HL-60 (cell line): ENCODE measurements around the gene SYT11.

ENCODE experiments used
- GABPA ChIP-seq: IDR thresholded peaks from 2 replicates; pipeline ENCODE4 v1.6.1; 2012; ENCODE audit warnings: low read depth
- POLR2AphosphoS5 ChIP-seq: IDR thresholded peaks from 2 replicates; pipeline ENCODE4 v1.6.1; 2012; ENCODE audit warnings: low read depth
- REST ChIP-seq: IDR thresholded peaks from 2 replicates; pipeline ENCODE4 v1.6.1; 2012; ENCODE audit warnings: low read depth; ENCODE audit not compliant: insufficient replicate concordance
- SPI1 ChIP-seq: IDR thresholded peaks from 2 replicates; pipeline ENCODE4 v1.6.1; 2012; ENCODE audit warnings: low read depth, mild to moderate bottlenecking, borderline replicate concordance
- TF ChIP-seq, protein P1 (sequence below): IDR thresholded peaks from one replicate; pipeline ENCODE4 v1.5.1; 2011; ENCODE audit warnings: low read length, control low read depth, inconsistent platforms; ENCODE audit not compliant: insufficient read depth

GRCh38 chr1:155932081-155932480 lies 72.7 kb downstream of the SYT11 start:
- TF ChIP-seq, protein P1, sequence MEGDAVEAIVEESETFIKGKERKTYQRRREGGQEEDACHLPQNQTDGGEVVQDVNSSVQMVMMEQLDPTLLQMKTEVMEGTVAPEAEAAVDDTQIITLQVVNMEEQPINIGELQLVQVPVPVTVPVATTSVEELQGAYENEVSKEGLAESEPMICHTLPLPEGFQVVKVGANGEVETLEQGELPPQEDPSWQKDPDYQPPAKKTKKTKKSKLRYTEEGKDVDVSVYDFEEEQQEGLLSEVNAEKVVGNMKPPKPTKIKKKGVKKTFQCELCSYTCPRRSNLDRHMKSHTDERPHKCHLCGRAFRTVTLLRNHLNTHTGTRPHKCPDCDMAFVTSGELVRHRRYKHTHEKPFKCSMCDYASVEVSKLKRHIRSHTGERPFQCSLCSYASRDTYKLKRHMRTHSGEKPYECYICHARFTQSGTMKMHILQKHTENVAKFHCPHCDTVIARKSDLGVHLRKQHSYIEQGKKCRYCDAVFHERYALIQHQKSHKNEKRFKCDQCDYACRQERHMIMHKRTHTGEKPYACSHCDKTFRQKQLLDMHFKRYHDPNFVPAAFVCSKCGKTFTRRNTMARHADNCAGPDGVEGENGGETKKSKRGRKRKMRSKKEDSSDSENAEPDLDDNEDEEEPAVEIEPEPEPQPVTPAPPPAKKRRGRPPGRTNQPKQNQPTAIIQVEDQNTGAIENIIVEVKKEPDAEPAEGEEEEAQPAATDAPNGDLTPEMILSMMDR: no peak
- no peak for TF ChIP-seq REST
- no peak for TF ChIP-seq POLR2AphosphoS5
- TF ChIP-seq SPI1: no peak
- no peak for TF ChIP-seq GABPA
